Measurements from ENCODE around the gene GABRA5. TPM values are rescaled to one million over a fixed set of nuclear protein-coding genes. Genes with fewer than 3 reads are reported as not detected.

GABRA5 gene
- total RNA-seq, 1 experiment from 2014 or later = 4.9 TPM

GRCh38 chr15:26852980-26853379 lies 13.9 kb upstream of the GABRA5 start:
- no peak overlapping the region for H4K5ac ChIP-seq (ENCODE audit: insufficient read length, low read depth, low read length)
- peaks cover 8 to 12% of the 10 kb centered on the region in 2 experiments; a peak in 4 of 5 replicates for H3K9me3 Mint-ChIP-seq
- no peak overlapping the region for H3K18ac ChIP-seq (ENCODE audit: insufficient read length, low read depth, low read length)
- no peak overlapping the region for H4K91ac ChIP-seq (ENCODE audit: insufficient read length, low read depth, low read length)
- no peak overlapping the region for H3K27ac Mint-ChIP-seq
- no peaks in the 10 kb centered on the region for H3K27me3 Mint-ChIP-seq (ENCODE audit: low read depth)
- no peak overlapping the region for H3K56ac ChIP-seq (ENCODE audit: insufficient read length, low read depth, low read length)
- no peak overlapping the region for H2BK5ac ChIP-seq (ENCODE audit: insufficient read length, low read length)
- no peak overlapping the region for H3K4me3 Mint-ChIP-seq
- peaks cover 0 to 12% (median 2%) of the 10 kb centered on the region in 3 experiments; a peak in 4 of 7 replicates for H3K36me3 Mint-ChIP-seq (ENCODE audit: insufficient read depth in 1 of 3, low read depth in 3 of 3)
- no peak overlapping the region for H3T11ph ChIP-seq (ENCODE audit: low read length)
- H3K27me3 ChIP-seq (ENCODE audit: insufficient read depth, low read length) = no peaks in the 10 kb centered on the region
- H2BK120ac ChIP-seq (ENCODE audit: low read depth, low read length, poor library complexity, severe bottlenecking) = no peak overlapping the region
- H3K79me1 ChIP-seq (ENCODE audit: insufficient read depth, low read depth, low read length, poor library complexity, severe bottlenecking) = no peaks in the 10 kb centered on the region
- H3K27ac ChIP-seq (ENCODE audit: insufficient read length, low read depth, low read length) = no peak overlapping the region
- H3K79me2 ChIP-seq (ENCODE audit: insufficient read depth, low read length) = no peaks in the 10 kb centered on the region
- no CpG with 5 or more reads among the region's 2 CpGs for WGBS (ENCODE audit: extremely low coverage, insufficient read length, low lambda C conversion rate)
- no peaks in the 10 kb centered on the region for H3K4me1 ChIP-seq (ENCODE audit: insufficient read depth, low read length)
- H4K20me1 ChIP-seq (ENCODE audit: control insufficient read depth, insufficient read depth, insufficient read length) = no peaks in the 10 kb centered on the region
- TF ChIP-seq CTCF (conservative IDR thresholded peaks at IDR 0.05) = peak; percentile 41; the same call in 2 of the 3 replicates
- H2BK12ac ChIP-seq (ENCODE audit: insufficient read length, low read depth, low read length) = no peak overlapping the region
- H2BK20ac ChIP-seq (ENCODE audit: low read depth, low read length, poor library complexity, severe bottlenecking) = no peak overlapping the region
- no peak overlapping the region for H4K8ac ChIP-seq (replicated peaks; ENCODE audit: insufficient read length, low read depth, low read length)
- no peak overlapping the region for H3K23ac ChIP-seq (ENCODE audit: insufficient read length, low read depth, low read length)
- H3K4me2 ChIP-seq (ENCODE audit: insufficient read depth, insufficient read length, low read length) = no peak overlapping the region
- no peak overlapping the region for H3K9ac ChIP-seq (ENCODE audit: extremely low read depth, insufficient read length, low read length)
- H3K23me2 ChIP-seq (ENCODE audit: insufficient read length, low read depth, low read length, poor library complexity, severe bottlenecking) = no peaks in the 10 kb centered on the region
- H3K14ac ChIP-seq (ENCODE audit: insufficient read depth, low read length) = no peak overlapping the region
- H2AK5ac ChIP-seq (ENCODE audit: insufficient read length, low read length) = no peak overlapping the region
- H3K4me1 Mint-ChIP-seq = no peaks in the 10 kb centered on the region
- H2BK15ac ChIP-seq (ENCODE audit: low read depth, low read length) = no peak overlapping the region
- H2AFZ ChIP-seq (ENCODE audit: low read length) = no peak overlapping the region
- H3K9me3 ChIP-seq (ENCODE audit: control insufficient read depth, low read depth, low read length) = no peaks in the 10 kb centered on the region
- H3K4ac ChIP-seq (ENCODE audit: low read depth, low read length) = no peak overlapping the region
- DNase-seq = no peak
